NCI-H69 (cell line): ENCODE results near the gene SEH1L.

Experiments used
- DNase-seq: peaks from one replicate; lab custom pipeline; 2025; lab: John Stamatoyannopoulos, UW

SEH1L gene

GRCh38 chr18:13036622-13037320 is 89.0 kb downstream of the SEH1L start:
- no peak for DNase-seq
